ENCODE data around the gene R3HCC1L.

The R3HCC1L gene

GRCh38 chr10:98292971-98293370 is 158.5 kb downstream of the R3HCC1L start:
- DNase-seq: no peak

- no peak for DNase-seq
Observed at GRCh38 chr10:98293550-98294269, 159.3 kb downstream of the R3HCC1L start.

GRCh38 chr10:98294270-98294627 is 159.8 kb downstream of the R3HCC1L start:
- no peak for DNase-seq

Measured in NCI-H1930 (cell line).